K562 (cell line): ENCODE results near the gene UTS2R. TPM values are rescaled to one million over a fixed set of nuclear protein-coding genes. Genes with fewer than 3 reads are reported as not detected.
"Not testable (repeated sequence)": the region's sequence is repeated elsewhere in the genome, so short reads cannot be mapped to it uniquely, and the experiment has no call there.

Experiments used
- ATAC-seq: fragments of 200-7000 bp; cut with Tn5 transposase; 3 replicates; pipeline ENCODE4 v1.9.1; 2020; ENCODE audit warnings: moderate library complexity
- BruUV-seq: library from RNA; stranded (reverse); fragments of 400-500 nt; replicated peaks from 2 replicates; lab custom pipeline; 2021; lab: Mats Ljungman, UMichigan
- CTCF ChIA-PET: fragments of 300-600 bp; formaldehyde crosslinking; extraction: SDS; loops from one replicate; lab custom pipeline; 2021; ENCODE audit warnings: low intra/inter-chr PET ratio; lab: Yijun Ruan, JAX
- POLR2A ChIA-PET: fragments of 300-600, 350-650 bp; sonication (Branson Sonifier 250); formaldehyde crosslinking; extraction: SDS; loops from one replicate; lab custom pipeline; 2021; ENCODE audit warnings: antibody characterized with exemption, inconsistent platforms; lab: Yijun Ruan, JAX
- DNase-seq, 4 experiments: peaks; one replicate each; pipeline versions ENCODE4 v3.0.0 to v3.0.0-alpha.2; 2011 to 2018; ENCODE audit warnings: low spot score in 3 of 4, mixed read lengths in 3 of 4; ENCODE audit errors: extremely low read depth in 1 of 4
- FAIRE-seq: peaks from 2 replicates; lab custom pipeline; 2011; peaks lifted over from hg19 to GRCh38; lab: Jason Lieb, UNC
- H2AFZ ChIP-seq: 2 replicates; pipeline ENCODE4 v1.6.0; 2011; ENCODE audit warnings: low read depth, low read length, control low read depth, inconsistent platforms
- H3K27ac ChIP-seq: fragments of 200-600 bp; 3 replicates; pipeline ENCODE4 v1.8.0; 2011; ENCODE audit warnings: low read depth, mild to moderate bottlenecking, control low read depth, inconsistent platforms, low read length, moderate library complexity, mixed read lengths; ENCODE audit errors: extremely low read depth
- H3K27me3 ChIP-seq, 2 experiments: fragments of 300-600 bp in 1 of 2; 2 replicates in 1 of 2; 3 replicates in 1 of 2; pipeline versions ENCODE4 v1.6.0 to v1.8.0; 2011; ENCODE audit warnings: inconsistent platforms in 2 of 2, low read length in 2 of 2, mild to moderate bottlenecking in 1 of 2, mixed read lengths in 1 of 2, moderate library complexity in 1 of 2; ENCODE audit not compliant: control insufficient read depth in 2 of 2, insufficient read depth in 2 of 2
- H3K36me3 ChIP-seq: fragments of 300-600 bp; 3 replicates; pipeline ENCODE4 v1.8.0; 2011; ENCODE audit warnings: mild to moderate bottlenecking, low read length, inconsistent platforms; ENCODE audit not compliant: control insufficient read depth, insufficient read depth
- H3K4me1 ChIP-seq, 2 experiments: fragments of 200-600 bp in 1 of 2; replicated peaks in 1 of 2; 2 replicates in 1 of 2; 3 replicates in 1 of 2; pipeline versions ENCODE4 v1.5.1 to v1.8.0; 2011; ENCODE audit warnings: inconsistent platforms in 2 of 2, low read length in 2 of 2, mild to moderate bottlenecking in 1 of 2, mixed read lengths in 1 of 2, moderate library complexity in 1 of 2; ENCODE audit not compliant: control insufficient read depth in 2 of 2, insufficient read depth in 2 of 2
- H3K4me2 ChIP-seq: 2 replicates; pipeline ENCODE4 v1.6.1; 2011; ENCODE audit warnings: low read length, control low read depth, inconsistent platforms, mixed read lengths; ENCODE audit not compliant: insufficient read depth
- H3K4me3 ChIP-seq: fragments of 200-600 bp; sonication (generic), shearing (Covaris generic); 2 replicates; pipeline ENCODE4 v1.5.1; 2016; ENCODE audit warnings: control low read depth, inconsistent platforms
- H3K79me2 ChIP-seq: fragments of 200-600 bp; 3 replicates; pipeline ENCODE4 v1.8.0; 2011; ENCODE audit warnings: low read length, inconsistent platforms; ENCODE audit not compliant: control insufficient read depth, insufficient read depth
- H3K9ac ChIP-seq, 2 experiments: 2 replicates each; pipeline versions ENCODE4 v1.6.0 to v1.6.1; 2011; ENCODE audit warnings: low read depth in 2 of 2, low read length in 2 of 2, control low read depth in 1 of 2, inconsistent platforms in 1 of 2, mild to moderate bottlenecking in 1 of 2, mixed read lengths in 1 of 2; ENCODE audit not compliant: insufficient read depth in 1 of 2
- H3K9me1 ChIP-seq: one replicate; pipeline ENCODE4 v1.6.0; 2011; ENCODE audit warnings: inconsistent platforms, mild to moderate bottlenecking, low read length, moderate library complexity; ENCODE audit not compliant: control insufficient read depth, insufficient read depth
- H3K9me3 ChIP-seq: replicated peaks from 2 replicates; pipeline ENCODE4 v1.5.1; 2011; ENCODE audit warnings: low read depth, low read length, inconsistent platforms; ENCODE audit not compliant: control insufficient read depth, insufficient read depth
- H4K20me1 ChIP-seq: replicated peaks from 2 replicates; pipeline ENCODE4 v1.6.1; 2011; ENCODE audit warnings: low read length, inconsistent platforms, mixed read lengths; ENCODE audit not compliant: control insufficient read depth, insufficient read depth
- CCNT2 ChIP-seq: IDR thresholded peaks from 2 replicates; pipeline ENCODE4 v1.6.1; 2011; ENCODE audit warnings: borderline replicate concordance, low read depth, mild to moderate bottlenecking, moderate library complexity, mixed read lengths, low read length; ENCODE audit not compliant: insufficient read length; ENCODE audit errors: extremely low read depth
- EGR1 ChIP-seq: fragments of 450-650 bp; conservative IDR thresholded peaks from 2 replicates; pipeline ENCODE4 v1.6.1; 2017; ENCODE audit warnings: mild to moderate bottlenecking
- KLF6 ChIP-seq: fragments of 250-450 bp; sonication (Bioruptor Pico); IDR thresholded peaks from 2 replicates; pipeline ENCODE4 v1.4.0; 2020; ENCODE audit warnings: mild to moderate bottlenecking, moderate library complexity, borderline replicate concordance
- SPI1 ChIP-seq: IDR thresholded peaks from 2 replicates; pipeline ENCODE4 v1.6.1; 2011; ENCODE audit warnings: low read depth, low read length, control low read depth, borderline replicate concordance
- TEAD2 ChIP-seq: fragments of 450-650 bp; IDR thresholded peaks from 2 replicates; pipeline ENCODE4 v1.6.1; 2016; ENCODE audit warnings: missing genetic modification characterization, control low read depth, missing compliant biosample characterization
- WGBS: fragments of 100-300 bp; shearing (Covaris generic); methylation state at CpG from one replicate; pipeline ENCODE4 v1.1.6; 2016; ENCODE audit warnings: low coverage, mixed read lengths; ENCODE audit not compliant: insufficient coverage; ENCODE audit errors: missing lambda C conversion rate; 5-methylcytosine and 5-hydroxymethylcytosine counted together
- in situ Hi-C: fragments of 300-500 bp; cut with MboI; formaldehyde crosslinking; loops from 4 replicates; pipeline ENCODE4 v1.15.0; 2018; ENCODE audit warnings: inconsistent platforms, mixed read lengths
- intact Hi-C: fragments of 100-400 bp; cut with micrococcal nuclease; formaldehyde crosslinking; loops from 2 replicates; pipeline ENCODE4 v1.14.2; 2022
- polyA plus RNA-seq, 8 experiments: library from polyadenylated mRNA; depleted of rRNA in 4 of 8; stranded (reverse) in 5 of 8; unstranded in 3 of 8; fragments of >200 nt; fragmentation: Nextera tagmentation in 2 of 8; fragmentation: Illumina TruSeq in 1 of 8; extraction: Ambion mirVana in 2 of 8; extraction: Trizol in 1 of 8; gene quantifications; 2 replicates each; pipeline versions ENCODE4 v1.2.1 to v1.2.3, GENCODE V29; 2011 to 2014; ENCODE audit warnings: inconsistent platforms in 1 of 8, missing spikeins in 1 of 8
- total RNA-seq, 7 experiments: library from RNA; depleted of rRNA in 6 of 7; stranded (reverse); fragments of >200 nt in 6 of 7; fragmentation: Illumina TruSeq in 2 of 7; extraction: Trizol in 2 of 7; gene quantifications; 2 replicates each; pipeline versions ENCODE4 v1.2.1 to v1.2.3, GENCODE V29; 2011 to 2021; ENCODE audit warnings: low replicate concordance in 1 of 7

The UTS2R gene
- total and polyA plus RNA-seq, 9 of the 15 experiments (the other 6 are each of a cell fraction or from before 2014, with no cell fraction given) = 0.22 TPM; not detected in 8

GRCh38 chr17:82372249-82373071, 895 bp downstream of the UTS2R start:
- H3K9ac ChIP-seq = peak overlapping the region in 1 of 2 experiments; percentile 84; a peak in 2 of 4 replicates
- H3K27ac ChIP-seq = peak overlapping the region; percentile 56; the same call in 2 of the 3 replicates
- H3K36me3 ChIP-seq = no peaks in the 10 kb centered on the region
- H3K4me1 ChIP-seq = peaks cover 4 to 48% of the 10 kb centered on the region in 2 experiments; a peak in 4 of 5 replicates
- H3K79me2 ChIP-seq = no peaks in the 10 kb centered on the region
- WGBS = 59% methylated on average over 28 of the region's 41 CpGs
- H4K20me1 ChIP-seq = no peaks in the 10 kb centered on the region
- TF ChIP-seq TEAD2 (tag) = no peak
- peak; percentile 65 for TF ChIP-seq EGR1
- TF ChIP-seq CCNT2 = no peak
- TF ChIP-seq KLF6 = no peak
- 0 out of 2 replicates have a peak, but pooled peaks have one; percentile 20 for TF ChIP-seq SPI1
- ChIA-PET CTCF (no interaction called here), POLR2A (interaction anchor here (0.6 to 1.0 kb wide), 2 partner anchors 9 to 328 kb away, joined by 3 to 4 read pairs; no protein-coding TSS in a partner anchor)
- peak overlapping the region; percentile 88 for H2AFZ ChIP-seq
- FAIRE-seq (no peak), ATAC-seq (no peak), DNase-seq (peak in 1 of 4 experiments; percentile 29)
- in situ Hi-C loops = no loop called here
- intact Hi-C loops = no loop called here
- no peaks in the 10 kb centered on the region for H3K9me3 ChIP-seq
- BruUV-seq = no TSS peak
- no peaks in the 10 kb centered on the region for H3K9me1 ChIP-seq
- no peak overlapping the region for H3K4me2 ChIP-seq
- no peaks in the 10 kb centered on the region for H3K27me3 ChIP-seq
- no peak overlapping the region for H3K4me3 ChIP-seq

GRCh38 chr17:82373072-82373452, 1.5 kb downstream of the UTS2R start:
- H3K27me3 ChIP-seq, BruUV-seq, H4K20me1 ChIP-seq, DNase-seq, H3K36me3 ChIP-seq, H3K4me2 ChIP-seq, CTCF ChIA-PET, ATAC-seq, H3K79me2 ChIP-seq, H3K9me1 ChIP-seq, H3K9me3 ChIP-seq, intact Hi-C loops, in situ Hi-C loops, H3K4me3 ChIP-seq: not testable (repeated sequence)
- Histone ChIP-seq H3K4me1 (peaks cover 4 to 50% of the 10 kb centered on the region in 2 experiments; a peak in 4 of 5 replicates), H3K9ac (peak overlapping the region in 1 of 2 experiments; percentile 84; a peak in 2 of 4 replicates), H2AFZ (peak overlapping the region; percentile 88), H3K27ac (peak overlapping the region; percentile 56; the same call in 1 of the 3 replicates)
- WGBS = 82% methylated on average over 8 of the region's 10 CpGs
- POLR2A ChIA-PET = interaction anchor here (0.6 to 1.0 kb wide), 2 partner anchors 8 to 329 kb away, joined by 3 to 4 read pairs; no protein-coding TSS in a partner anchor
- FAIRE-seq = peak; percentile 65
